GM23338 (cell line): ENCODE data around the gene DVL1.

Source experiments
- CTCF ChIP-seq, 2 experiments: fragments of 200-600 bp in 1 of 2; sonication (generic) in 1 of 2; conservative IDR thresholded peaks; 2 replicates each; pipeline versions ENCODE4 v1.5.1 to v1.6.1; 2016 to 2017; ENCODE audit warnings: antibody characterized with exemption in 2 of 2, low read depth in 2 of 2, mild to moderate bottlenecking in 2 of 2, moderate library complexity in 1 of 2
- EZH2 ChIP-seq: fragments of 200-600 bp; sonication (generic); IDR thresholded peaks from one replicate; pipeline ENCODE4 v1.8.0; 2017; ENCODE audit warnings: antibody characterized with exemption, mild to moderate bottlenecking, low read depth; ENCODE audit not compliant: unreplicated experiment
- EZH2phosphoT487 ChIP-seq: fragments of 200-600 bp; sonication (generic); IDR thresholded peaks from one replicate; pipeline ENCODE4 v1.8.1; 2018; ENCODE audit warnings: antibody characterized with exemption; ENCODE audit not compliant: unreplicated experiment
- POLR2AphosphoS5 ChIP-seq: IDR thresholded peaks from 2 replicates; pipeline ENCODE4 v1.6.1; 2016; ENCODE audit warnings: antibody characterized with exemption, low read depth

GRCh38 chr1:1324524-1325287, 24.5 kb downstream of the DVL1 start, which contains the start of the genes CPTP and INTS11:
- no peak for TF ChIP-seq CTCF (conservative IDR thresholded peaks at IDR 0.05; ENCODE audit: low read depth in 2 of 2)
- TF ChIP-seq POLR2AphosphoS5: peak; percentile 88
- no peak for TF ChIP-seq EZH2
- TF ChIP-seq EZH2phosphoT487: no peak
